HepG2 (cell line): Measurements from ENCODE around the gene TK1. TPM values are rescaled to one million over a fixed set of nuclear protein-coding genes. Genes with fewer than 3 reads are reported as not detected.
A peak's percentile ranks its signal among the peaks of the same experiment; 100 is the strongest.

Source experiments
- ATAC-seq: fragments of 200-7000 bp; cut with Tn5 transposase; 3 replicates; pipeline ENCODE4 v1.9.1; 2020; ENCODE audit warnings: mild to moderate bottlenecking, moderate library complexity
- BruUV-seq: library from RNA; stranded (reverse); fragments of 400-500 nt; replicated peaks from 2 replicates; lab custom pipeline; 2021; lab: Mats Ljungman, UMichigan
- CTCF ChIA-PET: fragments of 300-600 bp; formaldehyde crosslinking; extraction: SDS; loops from one replicate; lab custom pipeline; 2021; ENCODE audit warnings: low total read pairs, inconsistent platforms, low intra/inter-chr PET ratio; lab: Yijun Ruan, JAX
- POLR2A ChIA-PET: fragments of 350-600 bp; sonication (Branson Sonifier 250); formaldehyde crosslinking; loops from one replicate; lab custom pipeline; 2020; ENCODE audit warnings: antibody characterized with exemption, inconsistent platforms; lab: Yijun Ruan, JAX
- DNase-seq: peaks from one replicate; pipeline ENCODE4 v3.0.0-alpha.2; 2015; ENCODE audit warnings: low spot score
- FAIRE-seq: peaks from 3 replicates; lab custom pipeline; 2011; peaks lifted over from hg19 to GRCh38; lab: Jason Lieb, UNC
- H2AFZ ChIP-seq: one replicate; pipeline ENCODE4 v1.6.1; 2011; ENCODE audit warnings: low read length, inconsistent platforms
- H3K27ac ChIP-seq: fragments of 300-600 bp; 3 replicates; pipeline ENCODE4 v1.8.0; 2011; ENCODE audit warnings: mixed run types, mild to moderate bottlenecking, mixed read lengths, low read length, inconsistent platforms; ENCODE audit not compliant: insufficient read depth; ENCODE audit errors: extremely low read length
- H3K27me3 ChIP-seq, 2 experiments: fragments of 200-600 bp in 1 of 2; 2 replicates in 1 of 2; 3 replicates in 1 of 2; pipeline versions ENCODE4 v1.6.0 to v1.8.0; 2011; ENCODE audit warnings: low read length in 2 of 2, mild to moderate bottlenecking in 2 of 2, moderate library complexity in 2 of 2, inconsistent platforms in 1 of 2; ENCODE audit not compliant: insufficient read depth in 2 of 2, control insufficient read depth in 1 of 2
- H3K36me3 ChIP-seq, 2 experiments: fragments of 200-600 bp in 1 of 2; replicated peaks in 1 of 2; 2 replicates in 1 of 2; 3 replicates in 1 of 2; pipeline versions ENCODE4 v1.5.1 to v1.8.0; 2011; ENCODE audit warnings: low read length in 2 of 2, inconsistent platforms in 1 of 2; ENCODE audit not compliant: insufficient read depth in 2 of 2, control insufficient read depth in 1 of 2
- H3K4me1 ChIP-seq: 2 replicates; pipeline ENCODE4 v1.5.1; 2012; ENCODE audit warnings: low read length, inconsistent platforms; ENCODE audit not compliant: insufficient read depth
- H3K4me2 ChIP-seq: 2 replicates; pipeline ENCODE4 v1.6.0; 2011; ENCODE audit warnings: low read depth, low read length, inconsistent platforms
- H3K4me3 ChIP-seq, 3 experiments: fragments of 200-600 bp in 1 of 3; sonication (generic), shearing (Covaris generic) in 1 of 3; replicated peaks in 1 of 3; 2 replicates each; pipeline ENCODE4 v1.5.1; 2011 to 2016; ENCODE audit warnings: low read length in 3 of 3, inconsistent platforms in 2 of 3, low read depth in 2 of 3, mild to moderate bottlenecking in 2 of 3, control low read depth in 1 of 3, mixed read lengths in 1 of 3; ENCODE audit not compliant: insufficient read depth in 1 of 3
- H3K79me2 ChIP-seq: one replicate; pipeline ENCODE4 v1.6.1; 2011; ENCODE audit warnings: low read length, inconsistent platforms; ENCODE audit not compliant: insufficient read depth
- H3K9ac ChIP-seq: 2 replicates; pipeline ENCODE4 v1.6.0; 2011; ENCODE audit warnings: mild to moderate bottlenecking, low read depth, low read length, inconsistent platforms; ENCODE audit not compliant: insufficient read depth
- H3K9me3 ChIP-seq: 2 replicates; pipeline ENCODE4 v1.5.1; 2012; ENCODE audit warnings: mild to moderate bottlenecking, low read length
- H4K20me1 ChIP-seq: 2 replicates; pipeline ENCODE4 v1.6.0; 2011; ENCODE audit warnings: inconsistent platforms, mild to moderate bottlenecking, low read length, moderate library complexity; ENCODE audit not compliant: insufficient read depth
- CTCF ChIP-seq: sonication (generic); formaldehyde crosslinking; IDR thresholded peaks from 2 replicates; pipeline ENCODE4 v1.5.0; 2020; ENCODE audit warnings: mild to moderate bottlenecking, missing genetic modification reagents, moderate library complexity
- FOXA1 ChIP-seq, 2 experiments: fragments of 450-650 bp in 1 of 2; sonication (generic) in 1 of 2; formaldehyde crosslinking in 1 of 2; IDR thresholded peaks; 2 replicates each; pipeline versions ENCODE4 v1.4.0 to v1.6.1; 2016 to 2020; ENCODE audit warnings: missing genetic modification reagents in 1 of 2
- KLF15 ChIP-seq: sonication (generic); formaldehyde crosslinking; IDR thresholded peaks from 2 replicates; pipeline ENCODE4 v1.8.1; 2023; ENCODE audit warnings: borderline replicate concordance, mild to moderate bottlenecking, inconsistent platforms, missing genetic modification reagents, mixed read lengths
- MAX ChIP-seq: IDR thresholded peaks from 2 replicates; pipeline ENCODE4 v1.6.1; 2012; ENCODE audit warnings: inconsistent platforms
- MTF2 ChIP-seq: sonication (generic); formaldehyde crosslinking; IDR thresholded peaks from 2 replicates; pipeline ENCODE4 v1.5.0; 2020; ENCODE audit warnings: missing genetic modification reagents, borderline replicate concordance
- NFE2 ChIP-seq: sonication (generic); formaldehyde crosslinking; IDR thresholded peaks from 2 replicates; pipeline ENCODE4 v1.4.0; 2020; ENCODE audit warnings: missing genetic modification reagents
- SP140L ChIP-seq: sonication (generic); formaldehyde crosslinking; IDR thresholded peaks from 2 replicates; pipeline ENCODE4 v1.4.0; 2020; ENCODE audit warnings: missing genetic modification reagents, borderline replicate concordance
- SRSF4 ChIP-seq: fragments of 200-400 bp; formaldehyde crosslinking; IDR thresholded peaks from one replicate; pipeline ENCODE4 v1.6.1; 2018; ENCODE audit warnings: mild to moderate bottlenecking, low read depth, low read length, moderate library complexity; ENCODE audit not compliant: poor library complexity, severe bottlenecking
- ZNF24 ChIP-seq: fragments of 450-650 bp; IDR thresholded peaks from 2 replicates; pipeline ENCODE4 v1.6.1; 2017; ENCODE audit warnings: antibody characterized with exemption, mild to moderate bottlenecking
- ZNF263 ChIP-seq: sonication (generic); formaldehyde crosslinking; IDR thresholded peaks from 2 replicates; pipeline ENCODE4 v1.4.0; 2020; ENCODE audit warnings: missing genetic modification reagents
- ZNF547 ChIP-seq: sonication (generic); formaldehyde crosslinking; IDR thresholded peaks from 2 replicates; pipeline ENCODE4 v1.5.1; 2020; ENCODE audit warnings: mild to moderate bottlenecking, missing genetic modification reagents
- ZNF737 ChIP-seq: sonication (generic); formaldehyde crosslinking; IDR thresholded peaks from 2 replicates; pipeline ENCODE4 v1.5.0; 2020; ENCODE audit warnings: missing genetic modification reagents, mild to moderate bottlenecking, borderline replicate concordance
- WGBS: methylation state at CpG from one replicate; pipeline ENCODE4 v1.1.6; 2017; ENCODE audit warnings: low lambda C conversion rate; 5-methylcytosine and 5-hydroxymethylcytosine counted together
- in situ Hi-C: cut with HindIII; loops from 2 replicates; pipeline ENCODE4 v1.10.0; 2017; ENCODE audit warnings: low pct_unique_long_range_greater_than_20kb; ENCODE audit not compliant: extremely low pct_ligation_motif_present
- intact Hi-C: fragments of 100-400 bp; cut with micrococcal nuclease; formaldehyde crosslinking; loops from one replicate; pipeline ENCODE4 v1.10.0; 2022; ENCODE audit not compliant: unreplicated experiment
- polyA plus RNA-seq, 8 experiments: library from polyadenylated mRNA; depleted of rRNA in 3 of 8; stranded (reverse) in 7 of 8; unstranded in 1 of 8; fragments of >200 nt; fragmentation: Illumina TruSeq in 4 of 8; extraction: Trizol in 4 of 8; gene quantifications; 2 replicates each; pipeline versions ENCODE4 v1.2.1 to v1.2.3, GENCODE V29; 2011 to 2016; ENCODE audit warnings: low read depth in 4 of 8, missing spikeins in 1 of 8, mixed read lengths in 1 of 8; ENCODE audit not compliant: insufficient read depth in 1 of 8
- total RNA-seq, 5 experiments: library from RNA; depleted of rRNA; stranded (reverse); fragments of >200 nt; fragmentation: Illumina TruSeq; extraction: Trizol; gene quantifications; 2 replicates each; pipeline ENCODE4 v1.2.3, GENCODE V29; 2016; ENCODE audit warnings: low read depth in 1 of 5
- TF ChIP-seq, protein P1 (sequence below): sonication (generic); formaldehyde crosslinking; IDR thresholded peaks from 2 replicates; pipeline ENCODE4 v1.5.0; 2020; ENCODE audit warnings: mild to moderate bottlenecking, missing genetic modification reagents, borderline replicate concordance
- TF ChIP-seq, protein P2 (sequence below): sonication (generic); formaldehyde crosslinking; IDR thresholded peaks from 2 replicates; pipeline ENCODE4 v1.4.0; 2020; ENCODE audit warnings: missing genetic modification reagents, mild to moderate bottlenecking, borderline replicate concordance

TK1 gene
- total and polyA plus RNA-seq, 2 of the 13 experiments (the other 11 are each of a cell fraction or from before 2014, with no cell fraction given), result 45.0 to 96.0 TPM

GRCh38 chr17:78230252-78230962 is 43.6 kb upstream of the TK1 start:
- ATAC-seq, result no peak; the same call in 2 of the 3 replicates
- no peaks in the 10 kb centered on the region for H4K20me1 ChIP-seq
- DNase-seq, result no peak
- H3K36me3 ChIP-seq, result no peaks in the 10 kb centered on the region
- intact Hi-C loops (no loop called here), in situ Hi-C loops (no loop called here)
- no peak overlapping the region for H3K27ac ChIP-seq
- H3K79me2 ChIP-seq, result no peaks in the 10 kb centered on the region
- ChIA-PET CTCF (no interaction called here), POLR2A (no interaction called here)
- peaks cover 22% of the 10 kb centered on the region; the same call in 1 of the 2 replicates for H3K4me1 ChIP-seq
- no peak overlapping the region for H2AFZ ChIP-seq
- H3K9me3 ChIP-seq, result no peaks in the 10 kb centered on the region
- H3K4me3 ChIP-seq, result no peak overlapping the region
- H3K27me3 ChIP-seq, result peaks cover 16 to 59% of the 10 kb centered on the region in 2 experiments
- FAIRE-seq, result no peak
- 12% methylated on average over 13 of the region's 13 CpGs for WGBS
- no peak overlapping the region for H3K9ac ChIP-seq
- BruUV-seq, result no TSS peak
- H3K4me2 ChIP-seq, result no peak overlapping the region
- TF ChIP-seq CTCF (no peak), ZNF547 (no peak), KLF15 (CRISPR knock-in tag) (no peak), ZNF24 (no peak), ZNF737 (CRISPR knock-in tag) (no peak), SP140L (CRISPR knock-in tag) (no peak), ZNF263 (CRISPR knock-in tag) (peak; percentile 68), SRSF4 (no peak), NFE2 (CRISPR knock-in tag) (no peak), MAX (peak; percentile 37; the same call in 1 of the 2 replicates), MTF2 (0 out of 2 replicates have a peak, but pooled peaks have one; percentile 33), FOXA1 (IDR thresholded peaks at IDR 0.05) (no peak), FOXA1 (CRISPR knock-in tag; IDR thresholded peaks at IDR 0.05) (no peak)
- TF ChIP-seq, protein P1, sequence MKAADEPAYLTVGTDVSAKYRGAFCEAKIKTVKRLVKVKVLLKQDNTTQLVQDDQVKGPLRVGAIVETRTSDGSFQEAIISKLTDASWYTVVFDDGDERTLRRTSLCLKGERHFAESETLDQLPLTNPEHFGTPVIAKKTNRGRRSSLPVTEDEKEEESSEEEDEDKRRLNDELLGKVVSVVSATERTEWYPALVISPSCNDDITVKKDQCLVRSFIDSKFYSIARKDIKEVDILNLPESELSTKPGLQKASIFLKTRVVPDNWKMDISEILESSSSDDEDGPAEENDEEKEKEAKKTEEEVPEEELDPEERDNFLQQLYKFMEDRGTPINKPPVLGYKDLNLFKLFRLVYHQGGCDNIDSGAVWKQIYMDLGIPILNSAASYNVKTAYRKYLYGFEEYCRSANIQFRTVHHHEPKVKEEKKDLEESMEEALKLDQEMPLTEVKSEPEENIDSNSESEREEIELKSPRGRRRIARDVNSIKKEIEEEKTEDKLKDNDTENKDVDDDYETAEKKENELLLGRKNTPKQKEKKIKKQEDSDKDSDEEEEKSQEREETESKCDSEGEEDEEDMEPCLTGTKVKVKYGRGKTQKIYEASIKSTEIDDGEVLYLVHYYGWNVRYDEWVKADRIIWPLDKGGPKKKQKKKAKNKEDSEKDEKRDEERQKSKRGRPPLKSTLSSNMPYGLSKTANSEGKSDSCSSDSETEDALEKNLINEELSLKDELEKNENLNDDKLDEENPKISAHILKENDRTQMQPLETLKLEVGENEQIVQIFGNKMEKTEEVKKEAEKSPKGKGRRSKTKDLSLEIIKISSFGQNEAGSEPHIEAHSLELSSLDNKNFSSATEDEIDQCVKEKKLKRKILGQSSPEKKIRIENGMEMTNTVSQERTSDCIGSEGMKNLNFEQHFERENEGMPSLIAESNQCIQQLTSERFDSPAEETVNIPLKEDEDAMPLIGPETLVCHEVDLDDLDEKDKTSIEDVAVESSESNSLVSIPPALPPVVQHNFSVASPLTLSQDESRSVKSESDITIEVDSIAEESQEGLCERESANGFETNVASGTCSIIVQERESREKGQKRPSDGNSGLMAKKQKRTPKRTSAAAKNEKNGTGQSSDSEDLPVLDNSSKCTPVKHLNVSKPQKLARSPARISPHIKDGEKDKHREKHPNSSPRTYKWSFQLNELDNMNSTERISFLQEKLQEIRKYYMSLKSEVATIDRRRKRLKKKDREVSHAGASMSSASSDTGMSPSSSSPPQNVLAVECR (CRISPR knock-in tag), result 0 out of 2 replicates have a peak, but pooled peaks have one; percentile 19
- TF ChIP-seq, protein P2, sequence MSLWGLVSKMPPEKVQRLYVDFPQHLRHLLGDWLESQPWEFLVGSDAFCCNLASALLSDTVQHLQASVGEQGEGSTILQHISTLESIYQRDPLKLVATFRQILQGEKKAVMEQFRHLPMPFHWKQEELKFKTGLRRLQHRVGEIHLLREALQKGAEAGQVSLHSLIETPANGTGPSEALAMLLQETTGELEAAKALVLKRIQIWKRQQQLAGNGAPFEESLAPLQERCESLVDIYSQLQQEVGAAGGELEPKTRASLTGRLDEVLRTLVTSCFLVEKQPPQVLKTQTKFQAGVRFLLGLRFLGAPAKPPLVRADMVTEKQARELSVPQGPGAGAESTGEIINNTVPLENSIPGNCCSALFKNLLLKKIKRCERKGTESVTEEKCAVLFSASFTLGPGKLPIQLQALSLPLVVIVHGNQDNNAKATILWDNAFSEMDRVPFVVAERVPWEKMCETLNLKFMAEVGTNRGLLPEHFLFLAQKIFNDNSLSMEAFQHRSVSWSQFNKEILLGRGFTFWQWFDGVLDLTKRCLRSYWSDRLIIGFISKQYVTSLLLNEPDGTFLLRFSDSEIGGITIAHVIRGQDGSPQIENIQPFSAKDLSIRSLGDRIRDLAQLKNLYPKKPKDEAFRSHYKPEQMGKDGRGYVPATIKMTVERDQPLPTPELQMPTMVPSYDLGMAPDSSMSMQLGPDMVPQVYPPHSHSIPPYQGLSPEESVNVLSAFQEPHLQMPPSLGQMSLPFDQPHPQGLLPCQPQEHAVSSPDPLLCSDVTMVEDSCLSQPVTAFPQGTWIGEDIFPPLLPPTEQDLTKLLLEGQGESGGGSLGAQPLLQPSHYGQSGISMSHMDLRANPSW (CRISPR knock-in tag), result no peak
